Endothelial cell of umbilical vein (primary cell): ENCODE measurements around the gene PTS. TPM values are rescaled to one million over a fixed set of nuclear protein-coding genes. Genes with fewer than 3 reads are reported as not detected.

ENCODE experiments used
- BruUV-seq: library from RNA; stranded (reverse); fragments of 400-500 nt; replicated peaks from 2 replicates; lab custom pipeline; 2021; lab: Mats Ljungman, UMichigan
- CTCF ChIA-PET: fragments of 300-600, 350-600 bp; sonication (Branson Sonifier 250); formaldehyde crosslinking; loops from one replicate; lab custom pipeline; 2021; ENCODE audit warnings: antibody characterized with exemption, inconsistent platforms; lab: Charles Lee
- POLR2A ChIA-PET: fragments of 300-600, 350-600 bp; sonication (Branson Sonifier 250); formaldehyde crosslinking; loops from one replicate; lab custom pipeline; 2021; ENCODE audit warnings: antibody characterized with exemption, inconsistent platforms; lab: Charles Lee
- DNase-seq: peaks from one replicate; pipeline ENCODE4 v3.0.0-alpha.2; 2011; ENCODE audit warnings: low read depth, low spot score
- FAIRE-seq: peaks from 2 replicates; lab custom pipeline; 2011; peaks lifted over from hg19 to GRCh38; lab: Jason Lieb, UNC
- H2AFZ ChIP-seq: 2 replicates; pipeline ENCODE4 v1.6.0; 2012; ENCODE audit warnings: low read depth, low read length, control low read depth, inconsistent platforms
- H3K27ac ChIP-seq: 2 replicates; pipeline ENCODE4 v1.5.1; 2011; ENCODE audit warnings: low read depth, mild to moderate bottlenecking, control low read depth, low read length, moderate library complexity; ENCODE audit not compliant: insufficient read depth
- H3K27me3 ChIP-seq, 2 experiments: 2 replicates each; pipeline versions ENCODE4 v1.6.0 to v1.6.1; 2011; ENCODE audit warnings: low read length in 2 of 2, mixed read lengths in 1 of 2; ENCODE audit not compliant: control insufficient read depth in 2 of 2, insufficient read depth in 2 of 2
- H3K36me3 ChIP-seq, 2 experiments: 2 replicates in 1 of 2; 3 replicates in 1 of 2; pipeline ENCODE4 v1.5.1; 2011; ENCODE audit warnings: low read length in 2 of 2, mild to moderate bottlenecking in 1 of 2, moderate library complexity in 1 of 2; ENCODE audit not compliant: control insufficient read depth in 2 of 2, insufficient read depth in 2 of 2; ENCODE audit errors: extremely low read depth in 1 of 2
- H3K4me1 ChIP-seq: 3 replicates; pipeline ENCODE4 v1.5.1; 2011; ENCODE audit warnings: mild to moderate bottlenecking, low read length; ENCODE audit not compliant: control insufficient read depth, insufficient read depth; ENCODE audit errors: extremely low read depth
- H3K4me2 ChIP-seq: 2 replicates; pipeline ENCODE4 v1.6.1; 2011; ENCODE audit warnings: low read length, control low read depth, mixed read lengths; ENCODE audit not compliant: insufficient read depth
- H3K4me3 ChIP-seq, 3 experiments: fragments of 200-600 bp in 1 of 3; sonication (generic), shearing (Covaris generic) in 1 of 3; replicated peaks in 1 of 3; 2 replicates each; pipeline ENCODE4 v1.5.1; 2011 to 2016; ENCODE audit warnings: control low read depth in 3 of 3, low read length in 3 of 3, mild to moderate bottlenecking in 2 of 3, inconsistent platforms in 1 of 3, low read depth in 1 of 3, moderate library complexity in 1 of 3; ENCODE audit not compliant: insufficient read depth in 1 of 3
- H3K79me2 ChIP-seq: 2 replicates; pipeline ENCODE4 v1.6.0; 2012; ENCODE audit warnings: low read length, inconsistent platforms; ENCODE audit not compliant: control insufficient read depth, insufficient read depth
- H3K9ac ChIP-seq: replicated peaks from 2 replicates; pipeline ENCODE3; 2011; ENCODE audit warnings: low read length, control low read depth; ENCODE audit not compliant: insufficient read depth; ENCODE audit errors: extremely low read depth
- H3K9me1 ChIP-seq: replicated peaks from 3 replicates; pipeline ENCODE4 v1.6.0; 2011; ENCODE audit warnings: mild to moderate bottlenecking, low read length; ENCODE audit not compliant: control insufficient read depth, insufficient read depth; ENCODE audit errors: extremely low read depth
- H3K9me3 ChIP-seq: replicated peaks from 2 replicates; pipeline ENCODE4 v1.5.1; 2012; ENCODE audit warnings: low read length, inconsistent platforms; ENCODE audit not compliant: control insufficient read depth, insufficient read depth
- H4K20me1 ChIP-seq: replicated peaks from 2 replicates; pipeline ENCODE3; 2011; ENCODE audit warnings: mild to moderate bottlenecking, low read length; ENCODE audit not compliant: control insufficient read depth, insufficient read depth; ENCODE audit errors: extremely low read depth
- EZH2 ChIP-seq: IDR thresholded peaks from 2 replicates; pipeline ENCODE4 v1.6.1; 2012; ENCODE audit warnings: borderline replicate concordance, low read depth, mild to moderate bottlenecking, moderate library complexity, low read length, inconsistent platforms; ENCODE audit not compliant: severe bottlenecking
- FOS ChIP-seq: IDR thresholded peaks from 2 replicates; pipeline ENCODE4 v1.6.1; 2011; ENCODE audit warnings: mild to moderate bottlenecking, low read length, moderate library complexity, borderline replicate concordance; ENCODE audit not compliant: insufficient read depth
- GATA2 ChIP-seq: IDR thresholded peaks from 2 replicates; pipeline ENCODE4 v1.7.0; 2011; ENCODE audit warnings: low read depth, mild to moderate bottlenecking, moderate library complexity, mixed read lengths, low read length; ENCODE audit not compliant: insufficient read length, insufficient read depth
- JUN ChIP-seq: IDR thresholded peaks from 2 replicates; pipeline ENCODE4 v1.6.1; 2011; ENCODE audit warnings: borderline replicate concordance, low read depth; ENCODE audit not compliant: insufficient read length, insufficient read depth
- MAX ChIP-seq: IDR thresholded peaks from 2 replicates; pipeline ENCODE4 v1.6.1; 2011; ENCODE audit not compliant: insufficient read depth, insufficient read length
- MYC ChIP-seq: IDR thresholded peaks from one replicate; pipeline ENCODE4 v1.6.1; 2011; ENCODE audit warnings: mild to moderate bottlenecking, low read depth, low read length
- POLR2A ChIP-seq: IDR thresholded peaks from 2 replicates; pipeline ENCODE4 v1.6.1; 2012; ENCODE audit warnings: low read depth, mild to moderate bottlenecking, control low read depth, low read length
- POLR2AphosphoS5 ChIP-seq: IDR thresholded peaks from 2 replicates; pipeline ENCODE4 v1.6.1; 2012; ENCODE audit warnings: low read depth, mild to moderate bottlenecking, control low read depth, low read length, moderate library complexity; ENCODE audit not compliant: insufficient read depth
- dilution Hi-C: fragments of 300-500 bp; cut with MboI; formaldehyde crosslinking; loops from one replicate; pipeline ENCODE4 v1.15.0; 2019; ENCODE audit warnings: low sequenced_read_pairs; ENCODE audit not compliant: extremely low pct_ligation_motif_present
- intact Hi-C: fragments of 100-400 bp; cut with micrococcal nuclease; formaldehyde crosslinking; loops from one replicate; pipeline ENCODE4 v1.10.0; 2022
- polyA plus RNA-seq, 4 experiments: library from polyadenylated mRNA; depleted of rRNA in 3 of 4; stranded (reverse) in 3 of 4; unstranded in 1 of 4; fragments of >200 nt; gene quantifications; 2 replicates each; pipeline versions ENCODE4 v1.2.1 to v1.2.3, GENCODE V29; 2011 to 2012; ENCODE audit warnings: missing spikeins in 1 of 4
- total RNA-seq: library from RNA; stranded (reverse); gene quantifications from 2 replicates; pipeline ENCODE4 v1.2.3, GENCODE V29; 2021
- TF ChIP-seq, protein P1 (sequence below), 2 donors: IDR thresholded peaks; 1 replicate in 1 of 2; 2 replicates in 1 of 2; pipeline ENCODE4 v1.5.1; 2011; ENCODE audit warnings: low read length in 2 of 2, mild to moderate bottlenecking in 2 of 2, moderate library complexity in 2 of 2, control low read depth in 1 of 2, inconsistent platforms in 1 of 2, low read depth in 1 of 2; ENCODE audit not compliant: insufficient read depth in 1 of 2; ENCODE audit errors: extremely low read depth in 1 of 2

The PTS gene
- total and polyA plus RNA-seq, 2 donors (not counting 3 experiments of a cell fraction or from before 2014, with no cell fraction given), result 29.1 to 45.7 TPM

DNA sequence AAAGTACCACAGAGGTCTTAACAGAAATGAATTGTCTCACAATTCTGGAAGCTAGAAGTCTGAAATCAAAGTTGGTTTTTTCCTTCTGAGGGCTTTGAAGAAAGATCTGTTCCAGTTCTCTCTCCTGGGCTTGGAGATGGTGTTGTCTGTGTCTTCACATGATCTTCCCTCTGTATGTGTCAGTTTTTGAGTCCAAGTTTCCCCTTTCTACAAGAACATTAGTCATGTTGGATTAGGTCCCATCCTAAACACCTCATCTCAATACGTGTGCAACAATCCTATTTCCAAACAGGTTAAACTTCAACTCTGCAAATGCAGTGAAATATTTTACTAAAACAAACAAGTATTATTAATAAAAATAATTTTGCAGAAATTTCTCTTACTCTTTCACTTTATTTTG lies 3.1 kb upstream of the PTS start:
- TF ChIP-seq JUN (no peak), FOS (no peak), MYC (no peak), GATA2 (no peak), POLR2A (no peak), EZH2 (no peak), MAX (no peak), POLR2AphosphoS5 (no peak)
- TF ChIP-seq, protein P1, sequence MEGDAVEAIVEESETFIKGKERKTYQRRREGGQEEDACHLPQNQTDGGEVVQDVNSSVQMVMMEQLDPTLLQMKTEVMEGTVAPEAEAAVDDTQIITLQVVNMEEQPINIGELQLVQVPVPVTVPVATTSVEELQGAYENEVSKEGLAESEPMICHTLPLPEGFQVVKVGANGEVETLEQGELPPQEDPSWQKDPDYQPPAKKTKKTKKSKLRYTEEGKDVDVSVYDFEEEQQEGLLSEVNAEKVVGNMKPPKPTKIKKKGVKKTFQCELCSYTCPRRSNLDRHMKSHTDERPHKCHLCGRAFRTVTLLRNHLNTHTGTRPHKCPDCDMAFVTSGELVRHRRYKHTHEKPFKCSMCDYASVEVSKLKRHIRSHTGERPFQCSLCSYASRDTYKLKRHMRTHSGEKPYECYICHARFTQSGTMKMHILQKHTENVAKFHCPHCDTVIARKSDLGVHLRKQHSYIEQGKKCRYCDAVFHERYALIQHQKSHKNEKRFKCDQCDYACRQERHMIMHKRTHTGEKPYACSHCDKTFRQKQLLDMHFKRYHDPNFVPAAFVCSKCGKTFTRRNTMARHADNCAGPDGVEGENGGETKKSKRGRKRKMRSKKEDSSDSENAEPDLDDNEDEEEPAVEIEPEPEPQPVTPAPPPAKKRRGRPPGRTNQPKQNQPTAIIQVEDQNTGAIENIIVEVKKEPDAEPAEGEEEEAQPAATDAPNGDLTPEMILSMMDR (IDR thresholded peaks at IDR 0.05; ENCODE audit: extremely low read depth in 1 of 2, insufficient read depth in 1 of 2, low read depth in 1 of 2, low read length in 2 of 2), result no peak
- POLR2A ChIA-PET, result no interaction called here
- H3K36me3 ChIP-seq, result no peaks in the 10 kb centered on the region
- H2AFZ ChIP-seq, result no peak overlapping the region
- peaks cover 20% of the 10 kb centered on the region for H3K4me1 ChIP-seq
- no peak overlapping the region for H3K27ac ChIP-seq
- no TSS peak for BruUV-seq
- H3K9me1 ChIP-seq, result no peaks in the 10 kb centered on the region
- dilution Hi-C loops (no loop called here), intact Hi-C loops (no loop called here)
- no peaks in the 10 kb centered on the region for H3K9me3 ChIP-seq
- no peak overlapping the region for H3K4me3 ChIP-seq
- DNase-seq, result no peak
- H3K79me2 ChIP-seq, result peaks cover 13% of the 10 kb centered on the region
- CTCF ChIA-PET, result interaction anchor here (0.7 to 13.6 kb wide), 2 partner anchors 11 to 56 kb away, joined by 3 to 540 read pairs; no protein-coding TSS in a partner anchor
- no peaks in the 10 kb centered on the region for H3K27me3 ChIP-seq
- H3K4me2 ChIP-seq, result no peak overlapping the region
- no peaks in the 10 kb centered on the region for H4K20me1 ChIP-seq
- FAIRE-seq, result no peak
- no peak overlapping the region for H3K9ac ChIP-seq
